T-helper 2 cell treated with Interferon-gamma antibody and Interleukin-4, amounts not matched to agents 5 μg/mL and 100 μg/mL, for 36 hours (primary cell): ENCODE data around the gene OR52K2.

Experiments
- DNase-seq: peaks from one replicate; pipeline ENCODE4 v3.0.0; 2021; ENCODE audit warnings: low spot score
- H3K27ac Mint-ChIP-seq: one replicate; pipeline ENCODE4 v1.8.0; 2021; ENCODE audit warnings: mild to moderate bottlenecking, mixed read lengths
- H3K27me3 Mint-ChIP-seq: one replicate; pipeline ENCODE4 v1.8.0; 2021; ENCODE audit warnings: low read depth, mixed read lengths
- H3K36me3 Mint-ChIP-seq: one replicate; pipeline ENCODE4 v1.8.0; 2021; ENCODE audit warnings: low read depth, mixed read lengths
- H3K4me1 Mint-ChIP-seq: one replicate; pipeline ENCODE4 v1.8.0; 2021; ENCODE audit warnings: low read depth, mixed read lengths
- H3K4me3 Mint-ChIP-seq: one replicate; pipeline ENCODE4 v1.8.0; 2022; ENCODE audit warnings: mild to moderate bottlenecking, moderate library complexity, mixed read lengths
- H3K9me3 Mint-ChIP-seq: one replicate; pipeline ENCODE4 v1.8.0; 2021; ENCODE audit warnings: mixed read lengths

Gene OR52K2

DNA sequence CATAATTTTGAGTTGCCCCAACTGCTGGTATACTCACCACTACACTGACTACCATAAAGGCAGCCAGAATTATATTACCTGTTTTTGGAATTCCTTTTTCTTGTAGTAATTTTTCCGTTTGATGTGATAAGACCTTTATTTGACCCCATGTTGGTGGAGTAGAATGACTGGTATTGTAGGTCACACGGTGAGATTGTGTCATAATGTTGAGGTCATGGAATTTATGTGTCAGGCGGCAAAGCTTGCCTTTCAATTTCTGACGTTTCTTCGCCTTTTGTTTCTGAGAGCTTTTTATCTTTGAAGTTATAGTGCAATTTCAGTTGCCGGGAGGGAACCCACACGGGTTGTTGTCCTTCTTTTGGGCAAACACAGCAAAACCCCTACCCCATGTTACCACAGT is 46.4 kb downstream of the OR52K2 start:
- H3K4me1 Mint-ChIP-seq = peaks cover 3% of the 10 kb centered on the region
- H3K27me3 Mint-ChIP-seq = peaks cover 2% of the 10 kb centered on the region
- H3K27ac Mint-ChIP-seq = no peak overlapping the region
- no peak overlapping the region for H3K4me3 Mint-ChIP-seq
- H3K36me3 Mint-ChIP-seq = no peaks in the 10 kb centered on the region
- no peak for DNase-seq
- H3K9me3 Mint-ChIP-seq = no peaks in the 10 kb centered on the region

DNA sequence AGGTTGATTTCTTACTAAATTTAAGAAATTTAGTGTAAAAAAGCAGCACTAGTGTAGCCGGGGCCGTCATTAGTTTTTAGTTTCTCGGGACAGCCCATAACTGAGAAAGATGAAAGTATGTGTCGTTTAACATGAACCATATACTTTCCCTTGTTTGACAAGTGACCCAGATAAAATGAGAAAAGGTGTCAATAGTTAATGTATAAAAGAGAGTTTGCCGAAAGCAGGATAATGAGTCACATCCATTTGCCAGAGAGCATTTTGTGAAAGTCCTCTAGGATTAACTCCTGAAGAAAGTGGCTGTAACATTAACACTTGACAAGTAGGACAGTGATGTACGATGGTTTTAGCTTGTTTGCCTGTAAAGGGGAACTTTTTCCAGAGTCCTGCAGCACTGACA is 46.9 kb downstream of the OR52K2 start:
- Mint-ChIP-seq H3K4me3 (no peak overlapping the region), H3K36me3 (no peaks in the 10 kb centered on the region), H3K9me3 (no peaks in the 10 kb centered on the region), H3K27me3 (peaks cover 2% of the 10 kb centered on the region), H3K4me1 (peaks cover 3% of the 10 kb centered on the region), H3K27ac (no peak overlapping the region)
- DNase-seq = no peak

DNA sequence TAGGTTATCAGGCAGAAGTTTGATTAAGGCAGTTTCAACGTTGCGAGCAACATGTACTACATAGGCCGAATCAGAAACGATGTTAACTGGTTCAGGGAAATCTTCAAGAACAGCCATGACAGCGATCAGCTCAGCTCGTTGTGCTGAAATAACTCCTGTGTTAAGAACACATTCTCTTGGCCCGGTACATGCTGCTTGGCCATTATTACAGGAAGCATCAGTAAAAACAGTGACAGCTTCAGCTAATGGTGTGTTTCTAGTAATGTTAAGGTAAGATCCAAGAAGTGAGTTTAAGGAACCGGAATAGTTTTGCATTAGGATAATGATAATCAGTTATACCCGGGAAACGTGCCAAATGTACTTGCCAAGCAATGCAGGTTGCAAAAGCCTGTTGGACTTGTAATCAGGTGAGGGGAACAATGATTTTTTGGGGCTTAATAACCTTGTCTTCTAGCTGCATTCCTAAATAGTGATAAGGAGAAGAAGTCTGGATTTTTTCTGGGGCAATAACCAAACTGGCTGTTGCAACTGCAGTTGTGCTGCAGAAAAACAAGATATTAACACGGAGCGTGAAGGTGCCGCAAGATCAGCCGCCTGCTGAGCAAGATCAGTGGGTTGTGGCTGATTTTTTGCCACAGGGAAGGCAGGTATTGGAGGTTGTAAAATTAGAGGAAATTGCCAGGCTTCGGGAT is 47.6 kb downstream of the OR52K2 start:
- peaks cover 2% of the 10 kb centered on the region for H3K27me3 Mint-ChIP-seq
- no peak for DNase-seq
- H3K4me3 Mint-ChIP-seq = no peak overlapping the region
- H3K4me1 Mint-ChIP-seq = peaks cover 3% of the 10 kb centered on the region
- no peak overlapping the region for H3K27ac Mint-ChIP-seq
- H3K9me3 Mint-ChIP-seq = no peaks in the 10 kb centered on the region
- H3K36me3 Mint-ChIP-seq = no peaks in the 10 kb centered on the region
